Measurements from ENCODE around the gene DSTYK. TPM values are rescaled to one million over a fixed set of nuclear protein-coding genes. Genes with fewer than 3 reads are reported as not detected.

Gene DSTYK
- total RNA-seq, 1 experiment from 2014 or later, result 11.3 TPM

GRCh38 chr1:205224736-205225135, 13.2 kb upstream of the DSTYK start:
- no TSS peak for BruUV-seq (replicated peaks)
- intact Hi-C loops (cut with micrococcal nuclease; ENCODE audit: unreplicated experiment), result loop anchor here (5.0 kb wide), 1 partner anchor 102 kb away; the partner anchor contains the start of gene RBBP5
- in situ Hi-C loops (cut with HindIII; ENCODE audit: low pct_unique_long_range_greater_than_20kb, low sequenced_read_pairs), result no loop called here

GRCh38 chr1:205220421-205220820, 8.9 kb upstream of the DSTYK start:
- ATAC-seq (no peak), DNase-seq (ENCODE audit: low read depth, low spot score) (no peak)
- no peak overlapping the region for H3K27ac ChIP-seq (ENCODE audit: low read length)
- in situ Hi-C loops (cut with HindIII; ENCODE audit: low pct_unique_long_range_greater_than_20kb, low sequenced_read_pairs), result no loop called here
- no peaks in the 10 kb centered on the region for H3K36me3 ChIP-seq (ENCODE audit: control insufficient read depth, insufficient read depth, low read length)
- intact Hi-C loops (cut with micrococcal nuclease; ENCODE audit: unreplicated experiment), result no loop called here
- no TSS peak for BruUV-seq (replicated peaks)
- no peaks in the 10 kb centered on the region for H3K9me3 ChIP-seq (ENCODE audit: control insufficient read depth, insufficient read depth, low read depth, low read length)
- CTCF ChIA-PET, result no interaction called here
- POLR2A ChIA-PET, result interaction anchor here (0.6 kb wide), 1 partner anchor 9 kb away, joined by 8 read pairs; no protein-coding TSS in a partner anchor
- TF ChIP-seq POLR2AphosphoS5 (IDR thresholded peaks at IDR 0.05; ENCODE audit: low read depth, low read length), result no peak
- no peak for TF ChIP-seq CTCF (IDR thresholded peaks at IDR 0.05)
- no peak for TF ChIP-seq REST (IDR thresholded peaks at IDR 0.05; ENCODE audit: insufficient read depth in 1 of 2, low read depth in 2 of 2, low read length in 1 of 2)
- H3K4me1 ChIP-seq (ENCODE audit: control insufficient read depth, insufficient read depth, low read length), result no peaks in the 10 kb centered on the region
- no peak overlapping the region for H3K4me3 ChIP-seq (ENCODE audit: low read depth in 2 of 2, low read length in 2 of 2)
- no peaks in the 10 kb centered on the region; the same call in 1 of the 2 replicates for H3K27me3 ChIP-seq (ENCODE audit: control insufficient read depth, insufficient read depth, low read length)

More at GRCh38 chr1:205224736-205225135, 13.2 kb upstream of the DSTYK start:
- DNase-seq (ENCODE audit: low read depth, low spot score) (no peak), ATAC-seq (no peak)
- peaks cover 6% of the 10 kb centered on the region for H3K4me1 ChIP-seq (ENCODE audit: control insufficient read depth, insufficient read depth, low read length)
- no peak overlapping the region for H3K27ac ChIP-seq (ENCODE audit: low read length)
- H3K4me3 ChIP-seq (ENCODE audit: low read depth in 2 of 2, low read length in 2 of 2), result no peak overlapping the region
- H3K27me3 ChIP-seq (ENCODE audit: control insufficient read depth, insufficient read depth, low read length), result no peaks in the 10 kb centered on the region; the same call in 1 of the 2 replicates
- CTCF ChIA-PET, result interaction anchor here (0.6 kb wide), 1 partner anchor 158 kb away, joined by 3 read pairs; no protein-coding TSS in a partner anchor
- H3K36me3 ChIP-seq (ENCODE audit: control insufficient read depth, insufficient read depth, low read length), result no peaks in the 10 kb centered on the region
- no peaks in the 10 kb centered on the region for H3K9me3 ChIP-seq (ENCODE audit: control insufficient read depth, insufficient read depth, low read depth, low read length)
- no peak for TF ChIP-seq POLR2AphosphoS5 (IDR thresholded peaks at IDR 0.05; ENCODE audit: low read depth, low read length)
- no peak for TF ChIP-seq TCF7L2 (IDR thresholded peaks at IDR 0.05; ENCODE audit: low read depth, low read length)
- TF ChIP-seq CTCF (IDR thresholded peaks at IDR 0.05), result no peak
- TF ChIP-seq SIN3A (IDR thresholded peaks at IDR 0.05; ENCODE audit: borderline replicate concordance, insufficient read depth, low read depth, low read length), result no peak
- no peak for TF ChIP-seq REST (IDR thresholded peaks at IDR 0.05; ENCODE audit: insufficient read depth in 1 of 2, low read depth in 2 of 2, low read length in 1 of 2)
- POLR2A ChIA-PET, result no interaction called here
